H9 (cell line): ENCODE data around the gene INO80. TPM values are rescaled to one million over a fixed set of nuclear protein-coding genes. Genes with fewer than 3 reads are reported as not detected.

Source experiments
- DNase-seq: peaks from one replicate; pipeline ENCODE4 v3.0.0-alpha.2; 2017
- H2AFZ ChIP-seq: one replicate; pipeline ENCODE4 v1.6.1; 2013; ENCODE audit warnings: mild to moderate bottlenecking, low read length, control low read depth, moderate library complexity
- H2AK5ac ChIP-seq: 2 replicates; pipeline ENCODE4 v1.6.1; 2013; ENCODE audit warnings: low read length, control low read depth, mixed read lengths; ENCODE audit not compliant: insufficient read length
- H2BK120ac ChIP-seq: one replicate; pipeline ENCODE4 v1.6.1; 2013; ENCODE audit warnings: low read depth, mild to moderate bottlenecking, low read length, control low read depth, inconsistent platforms; ENCODE audit not compliant: poor library complexity, severe bottlenecking
- H2BK12ac ChIP-seq: 2 replicates; pipeline ENCODE4 v1.6.1; 2013; ENCODE audit warnings: low read length, control low read depth, mixed read lengths, low read depth; ENCODE audit not compliant: insufficient read length
- H2BK15ac ChIP-seq: 2 replicates; pipeline ENCODE4 v1.6.1; 2013; ENCODE audit warnings: low read depth, low read length, control low read depth
- H2BK20ac ChIP-seq: one replicate; pipeline ENCODE4 v1.6.1; 2013; ENCODE audit warnings: low read depth, mild to moderate bottlenecking, low read length, control low read depth, inconsistent platforms; ENCODE audit not compliant: poor library complexity, severe bottlenecking
- H2BK5ac ChIP-seq: 2 replicates; pipeline ENCODE4 v1.6.1; 2013; ENCODE audit warnings: low read length, control low read depth, mixed read lengths; ENCODE audit not compliant: insufficient read length
- H3K14ac ChIP-seq: 2 replicates; pipeline ENCODE4 v1.6.1; 2013; ENCODE audit warnings: low read length, control low read depth; ENCODE audit not compliant: insufficient read depth
- H3K18ac ChIP-seq: 2 replicates; pipeline ENCODE4 v1.6.1; 2013; ENCODE audit warnings: low read depth, mild to moderate bottlenecking, mixed read lengths, low read length, control low read depth; ENCODE audit not compliant: insufficient read length
- H3K23ac ChIP-seq: 2 replicates; pipeline ENCODE4 v1.6.1; 2013; ENCODE audit warnings: low read length, control low read depth, mixed read lengths, low read depth; ENCODE audit not compliant: insufficient read length
- H3K23me2 ChIP-seq: 2 replicates; pipeline ENCODE4 v1.6.1; 2013; ENCODE audit warnings: low read depth, mild to moderate bottlenecking, mixed read lengths, low read length, control low read depth; ENCODE audit not compliant: insufficient read length, poor library complexity, severe bottlenecking
- H3K27ac ChIP-seq: 2 replicates; pipeline ENCODE4 v1.5.1; 2013; ENCODE audit warnings: low read length, control low read depth, mixed read lengths, low read depth; ENCODE audit not compliant: insufficient read length
- H3K27me3 ChIP-seq: 2 replicates; pipeline ENCODE4 v1.6.1; 2013; ENCODE audit warnings: low read length, control low read depth, inconsistent platforms; ENCODE audit not compliant: insufficient read depth
- H3K4ac ChIP-seq: 2 replicates; pipeline ENCODE4 v1.6.1; 2013; ENCODE audit warnings: low read depth, mild to moderate bottlenecking, control low read depth, inconsistent platforms, low read length, moderate library complexity
- H3K4me1 ChIP-seq: 2 replicates; pipeline ENCODE4 v1.6.1; 2013; ENCODE audit warnings: low read length, control low read depth, inconsistent platforms; ENCODE audit not compliant: insufficient read depth
- H3K4me2 ChIP-seq: 2 replicates; pipeline ENCODE4 v1.6.1; 2013; ENCODE audit warnings: low read length, control low read depth, mixed read lengths; ENCODE audit not compliant: insufficient read length, insufficient read depth
- H3K56ac ChIP-seq: 2 replicates; pipeline ENCODE4 v1.6.1; 2013; ENCODE audit warnings: low read depth, mild to moderate bottlenecking, mixed read lengths, low read length, control low read depth; ENCODE audit not compliant: insufficient read length
- H3K79me1 ChIP-seq: 2 replicates; pipeline ENCODE4 v1.6.1; 2013; ENCODE audit warnings: low read depth, mild to moderate bottlenecking, moderate library complexity, low read length, control low read depth, inconsistent platforms; ENCODE audit not compliant: insufficient read depth, poor library complexity, severe bottlenecking
- H3K79me2 ChIP-seq: 2 replicates; pipeline ENCODE4 v1.6.1; 2013; ENCODE audit warnings: low read length, control low read depth, inconsistent platforms; ENCODE audit not compliant: insufficient read depth
- H3K9ac ChIP-seq: 2 replicates; pipeline ENCODE4 v1.6.1; 2013; ENCODE audit warnings: low read length, control low read depth, mixed read lengths; ENCODE audit not compliant: insufficient read length; ENCODE audit errors: extremely low read depth
- H3K9me3 ChIP-seq: one replicate; pipeline ENCODE4 v1.6.1; 2013; ENCODE audit warnings: low read depth, low read length, inconsistent platforms; ENCODE audit not compliant: control insufficient read depth
- H3T11ph ChIP-seq: one replicate; pipeline ENCODE4 v1.6.1; 2013; ENCODE audit warnings: mild to moderate bottlenecking, low read length, control low read depth, inconsistent platforms
- H4K20me1 ChIP-seq: one replicate; pipeline ENCODE4 v1.6.1; 2013; ENCODE audit not compliant: control insufficient read depth, insufficient read length, insufficient read depth
- H4K5ac ChIP-seq: 2 replicates; pipeline ENCODE4 v1.6.1; 2013; ENCODE audit warnings: low read depth, mild to moderate bottlenecking, mixed read lengths, low read length, control low read depth; ENCODE audit not compliant: insufficient read length
- H4K8ac ChIP-seq: replicated peaks from 2 replicates; pipeline ENCODE4 v1.6.1; 2013; ENCODE audit warnings: low read length, control low read depth, mixed read lengths, low read depth; ENCODE audit not compliant: insufficient read length
- H4K91ac ChIP-seq: 2 replicates; pipeline ENCODE4 v1.6.1; 2013; ENCODE audit warnings: low read depth, mild to moderate bottlenecking, moderate library complexity, mixed read lengths, low read length, control low read depth; ENCODE audit not compliant: insufficient read length
- H3K27ac Mint-ChIP-seq, 3 experiments: 2 replicates in 2 of 3; 3 replicates in 1 of 3; pipeline ENCODE4 v1.8.0; 2020 to 2021; ENCODE audit warnings: mixed read lengths in 3 of 3, mild to moderate bottlenecking in 1 of 3, moderate library complexity in 1 of 3
- H3K27me3 Mint-ChIP-seq: 2 replicates; pipeline ENCODE4 v1.8.0; 2021; ENCODE audit warnings: low read depth, mild to moderate bottlenecking, moderate library complexity, mixed read lengths
- H3K36me3 Mint-ChIP-seq, 3 experiments: 2 replicates in 2 of 3; 3 replicates in 1 of 3; pipeline ENCODE4 v1.8.0; 2020 to 2021; ENCODE audit warnings: low read depth in 3 of 3, mixed read lengths in 3 of 3; ENCODE audit not compliant: insufficient read depth in 1 of 3
- H3K4me1 Mint-ChIP-seq, 2 experiments: 2 replicates each; pipeline ENCODE4 v1.8.0; 2020; ENCODE audit warnings: mixed read lengths in 2 of 2
- H3K4me3 Mint-ChIP-seq, 2 experiments: 2 replicates in 1 of 2; 3 replicates in 1 of 2; pipeline ENCODE4 v1.8.0; 2020 to 2021; ENCODE audit warnings: mild to moderate bottlenecking in 2 of 2, mixed read lengths in 2 of 2, moderate library complexity in 1 of 2
- H3K9me3 Mint-ChIP-seq, 2 experiments: 2 replicates in 1 of 2; 3 replicates in 1 of 2; pipeline ENCODE4 v1.8.0; 2020; ENCODE audit warnings: mild to moderate bottlenecking in 2 of 2, mixed read lengths in 2 of 2, moderate library complexity in 1 of 2
- WGBS: extraction: QIAGEN DNeasy Blood & Tissue Kit; methylation state at CpG from one replicate; pipeline ENCODE4 v1.1.7; 2013; ENCODE audit warnings: missing lambda C conversion rate, low lambda C conversion rate, mixed read lengths; ENCODE audit not compliant: insufficient read length; ENCODE audit errors: extremely low coverage; 5-methylcytosine and 5-hydroxymethylcytosine counted together
- total RNA-seq: library from RNA; stranded (reverse); gene quantifications from 2 replicates; pipeline ENCODE4 v1.2.1, GENCODE V29; 2021
- TF ChIP-seq, protein P1 (sequence below): fragments of 200-600 bp; sonication (generic); conservative IDR thresholded peaks from 3 replicates; pipeline ENCODE4 v1.8.0; 2021; ENCODE audit warnings: antibody characterized with exemption, mild to moderate bottlenecking

INO80 gene
- total RNA-seq, 1 experiment from 2014 or later, result 29.2 TPM

DNA sequence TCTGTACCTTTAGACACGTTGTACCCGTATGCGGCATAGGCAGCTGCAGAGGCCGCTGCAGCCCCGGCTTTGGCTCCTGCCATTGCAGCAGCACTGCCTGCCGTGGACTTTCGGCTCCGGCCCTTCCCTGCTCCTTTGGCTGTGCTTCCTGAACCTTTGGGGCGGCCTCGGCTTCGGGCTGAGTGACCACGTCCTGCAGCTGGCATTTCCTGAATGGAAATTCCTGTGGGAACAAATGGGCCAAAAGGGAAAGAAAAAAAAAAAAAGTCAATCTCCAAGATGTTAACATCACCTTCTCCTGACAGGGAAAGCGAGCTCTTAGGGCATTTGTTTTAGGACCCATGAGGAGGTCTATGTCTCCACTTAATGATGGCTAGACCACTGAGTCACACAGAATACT, 133.2 kb downstream of the INO80 start:
- H2AFZ ChIP-seq, result no peak overlapping the region

More for the DNA sequence above, 133.2 kb downstream of the INO80 start:
- no peak overlapping the region; a peak in 1 of 7 replicates for H3K27ac Mint-ChIP-seq
- no peaks in the 10 kb centered on the region for H3K79me2 ChIP-seq
- H3K23ac ChIP-seq, result no peak overlapping the region
- H3T11ph ChIP-seq, result no peak overlapping the region
- H3K27ac ChIP-seq, result no peak overlapping the region
- H3K18ac ChIP-seq, result no peak overlapping the region
- no peaks in the 10 kb centered on the region for H3K9me3 Mint-ChIP-seq
- TF ChIP-seq, protein P1, sequence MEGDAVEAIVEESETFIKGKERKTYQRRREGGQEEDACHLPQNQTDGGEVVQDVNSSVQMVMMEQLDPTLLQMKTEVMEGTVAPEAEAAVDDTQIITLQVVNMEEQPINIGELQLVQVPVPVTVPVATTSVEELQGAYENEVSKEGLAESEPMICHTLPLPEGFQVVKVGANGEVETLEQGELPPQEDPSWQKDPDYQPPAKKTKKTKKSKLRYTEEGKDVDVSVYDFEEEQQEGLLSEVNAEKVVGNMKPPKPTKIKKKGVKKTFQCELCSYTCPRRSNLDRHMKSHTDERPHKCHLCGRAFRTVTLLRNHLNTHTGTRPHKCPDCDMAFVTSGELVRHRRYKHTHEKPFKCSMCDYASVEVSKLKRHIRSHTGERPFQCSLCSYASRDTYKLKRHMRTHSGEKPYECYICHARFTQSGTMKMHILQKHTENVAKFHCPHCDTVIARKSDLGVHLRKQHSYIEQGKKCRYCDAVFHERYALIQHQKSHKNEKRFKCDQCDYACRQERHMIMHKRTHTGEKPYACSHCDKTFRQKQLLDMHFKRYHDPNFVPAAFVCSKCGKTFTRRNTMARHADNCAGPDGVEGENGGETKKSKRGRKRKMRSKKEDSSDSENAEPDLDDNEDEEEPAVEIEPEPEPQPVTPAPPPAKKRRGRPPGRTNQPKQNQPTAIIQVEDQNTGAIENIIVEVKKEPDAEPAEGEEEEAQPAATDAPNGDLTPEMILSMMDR, result no peak
- H3K14ac ChIP-seq, result no peak overlapping the region
- H3K4me1 ChIP-seq, result no peaks in the 10 kb centered on the region
- H4K5ac ChIP-seq, result no peak overlapping the region
- no peak overlapping the region for H4K91ac ChIP-seq
- no peak overlapping the region for H3K4me3 Mint-ChIP-seq
- no peaks in the 10 kb centered on the region for H3K27me3 Mint-ChIP-seq
- H3K4ac ChIP-seq, result no peak overlapping the region
- H2BK120ac ChIP-seq, result no peak overlapping the region
- WGBS, result no CpG with 5 or more reads among the region's 13 CpGs
- H3K9ac ChIP-seq, result no peak overlapping the region
- H3K4me2 ChIP-seq, result no peak overlapping the region
- no peaks in the 10 kb centered on the region for H3K23me2 ChIP-seq
- no peaks in the 10 kb centered on the region for H3K27me3 ChIP-seq
- H2BK5ac ChIP-seq, result no peak overlapping the region
- no peak overlapping the region for H4K8ac ChIP-seq
- H2BK12ac ChIP-seq, result no peak overlapping the region
- H2BK20ac ChIP-seq, result no peak overlapping the region
- H2BK15ac ChIP-seq, result no peak overlapping the region
- H3K4me1 Mint-ChIP-seq, result no peaks in the 10 kb centered on the region
- no peaks in the 10 kb centered on the region for H3K9me3 ChIP-seq
- H4K20me1 ChIP-seq, result no peaks in the 10 kb centered on the region
- H3K36me3 Mint-ChIP-seq, result peaks cover 44 to 98% (median 77%) of the 10 kb centered on the region in 3 experiments
- no peak overlapping the region for H2AK5ac ChIP-seq
- no peaks in the 10 kb centered on the region for H3K79me1 ChIP-seq
- no peak overlapping the region for H3K56ac ChIP-seq
- no peak for DNase-seq
